MM.1S (cell line): ENCODE data around the gene TMEM62.

Experiments
- EZH2 ChIP-seq: fragments of 300-600 bp; sonication (generic); optimal IDR thresholded peaks from 2 replicates; pipeline ENCODE3; 2017; ENCODE audit warnings: low read depth, mild to moderate bottlenecking, antibody characterized with exemption, low read length, mixed read lengths
- EZH2phosphoT487 ChIP-seq: fragments of 300-600 bp; sonication (generic); IDR thresholded peaks from 2 replicates; pipeline ENCODE4 v1.6.1; 2018; ENCODE audit warnings: antibody characterized with exemption, low read length
- TF ChIP-seq, protein P1 (sequence below): fragments of 300-600 bp; sonication (generic); IDR thresholded peaks from 2 replicates; pipeline ENCODE4 v1.5.1; 2016; ENCODE audit warnings: antibody characterized with exemption, low read length, mixed read lengths

DNA sequence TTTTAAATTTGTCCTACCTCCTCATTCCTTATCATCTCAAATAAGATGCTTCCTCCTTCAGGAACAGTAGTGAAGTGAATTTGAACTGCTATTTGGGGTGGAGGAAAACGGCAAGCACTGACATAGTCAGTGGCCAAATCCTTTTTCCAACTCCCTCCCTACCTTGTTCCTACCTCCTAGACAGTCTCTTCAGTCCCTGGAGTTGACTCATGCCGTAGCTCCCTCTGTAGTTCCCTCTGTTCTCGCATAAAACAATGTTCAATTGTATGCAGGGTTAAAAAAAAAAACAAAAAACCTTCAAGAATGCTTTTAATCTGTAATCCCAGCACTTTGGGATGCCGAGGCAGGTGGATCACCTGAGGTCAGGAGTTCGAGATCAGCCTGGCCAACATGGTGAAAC, 29.0 kb upstream of the TMEM62 start:
- TF ChIP-seq, protein P1, sequence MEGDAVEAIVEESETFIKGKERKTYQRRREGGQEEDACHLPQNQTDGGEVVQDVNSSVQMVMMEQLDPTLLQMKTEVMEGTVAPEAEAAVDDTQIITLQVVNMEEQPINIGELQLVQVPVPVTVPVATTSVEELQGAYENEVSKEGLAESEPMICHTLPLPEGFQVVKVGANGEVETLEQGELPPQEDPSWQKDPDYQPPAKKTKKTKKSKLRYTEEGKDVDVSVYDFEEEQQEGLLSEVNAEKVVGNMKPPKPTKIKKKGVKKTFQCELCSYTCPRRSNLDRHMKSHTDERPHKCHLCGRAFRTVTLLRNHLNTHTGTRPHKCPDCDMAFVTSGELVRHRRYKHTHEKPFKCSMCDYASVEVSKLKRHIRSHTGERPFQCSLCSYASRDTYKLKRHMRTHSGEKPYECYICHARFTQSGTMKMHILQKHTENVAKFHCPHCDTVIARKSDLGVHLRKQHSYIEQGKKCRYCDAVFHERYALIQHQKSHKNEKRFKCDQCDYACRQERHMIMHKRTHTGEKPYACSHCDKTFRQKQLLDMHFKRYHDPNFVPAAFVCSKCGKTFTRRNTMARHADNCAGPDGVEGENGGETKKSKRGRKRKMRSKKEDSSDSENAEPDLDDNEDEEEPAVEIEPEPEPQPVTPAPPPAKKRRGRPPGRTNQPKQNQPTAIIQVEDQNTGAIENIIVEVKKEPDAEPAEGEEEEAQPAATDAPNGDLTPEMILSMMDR: no peak
- TF ChIP-seq EZH2phosphoT487: no peak
- no peak for TF ChIP-seq EZH2
